Astrocyte (in vitro differentiated cells and primary cell): ENCODE measurements around the gene NUP210. TPM values are rescaled to one million over a fixed set of nuclear protein-coding genes. Genes with fewer than 3 reads are reported as not detected.

Experiments
- DNase-seq: peaks from one replicate; pipeline ENCODE4 v3.0.0-alpha.2; 2010; ENCODE audit warnings: low read depth
- FAIRE-seq: peaks from 2 replicates; lab custom pipeline; 2011; peaks lifted over from hg19 to GRCh38; lab: Jason Lieb, UNC
- H2AFZ ChIP-seq: 2 replicates; pipeline ENCODE4 v1.6.0; 2012; ENCODE audit warnings: low read depth, low read length, inconsistent platforms
- H3K27ac ChIP-seq: 2 replicates; pipeline ENCODE4 v1.5.1; 2011; ENCODE audit warnings: low read depth, low read length, inconsistent platforms
- H3K27me3 ChIP-seq: 2 replicates; pipeline ENCODE4 v1.6.0; 2011; ENCODE audit warnings: low read length, inconsistent platforms; ENCODE audit not compliant: insufficient read depth
- H3K36me3 ChIP-seq: 2 replicates; pipeline ENCODE4 v1.5.1; 2011; ENCODE audit warnings: low read length, inconsistent platforms; ENCODE audit not compliant: insufficient read depth
- H3K4me1 ChIP-seq: 2 replicates; pipeline ENCODE4 v1.5.1; 2011; ENCODE audit warnings: low read length, inconsistent platforms; ENCODE audit not compliant: insufficient read depth
- H3K4me2 ChIP-seq: 2 replicates; pipeline ENCODE4 v1.6.0; 2012; ENCODE audit warnings: low read length, inconsistent platforms
- H3K4me3 ChIP-seq: 2 replicates; pipeline ENCODE4 v1.5.1; 2011; ENCODE audit warnings: low read depth, mild to moderate bottlenecking, low read length, inconsistent platforms; ENCODE audit not compliant: insufficient read depth
- H3K79me2 ChIP-seq: 2 replicates; pipeline ENCODE4 v1.6.0; 2012; ENCODE audit warnings: mild to moderate bottlenecking, low read length, inconsistent platforms; ENCODE audit not compliant: insufficient read depth
- H3K9ac ChIP-seq: 2 replicates; pipeline ENCODE4 v1.6.0; 2012; ENCODE audit warnings: mild to moderate bottlenecking, low read length, inconsistent platforms
- H3K9me3 ChIP-seq: 2 replicates; pipeline ENCODE4 v1.5.1; 2012; ENCODE audit warnings: low read depth, mild to moderate bottlenecking, low read length, inconsistent platforms; ENCODE audit not compliant: insufficient read depth
- H4K20me1 ChIP-seq: 2 replicates; pipeline ENCODE4 v1.6.0; 2012; ENCODE audit warnings: low read length, inconsistent platforms; ENCODE audit not compliant: insufficient read depth
- H3K27ac Mint-ChIP-seq: one replicate; pipeline ENCODE4 v1.8.0; 2021; ENCODE audit warnings: mild to moderate bottlenecking, mixed read lengths; ENCODE audit not compliant: unreplicated experiment
- H3K27me3 Mint-ChIP-seq: one replicate; pipeline ENCODE4 v1.8.0; 2021; ENCODE audit warnings: low read depth, mixed read lengths; ENCODE audit not compliant: unreplicated experiment
- H3K36me3 Mint-ChIP-seq: one replicate; pipeline ENCODE4 v1.8.0; 2021; ENCODE audit warnings: low read depth, mixed read lengths; ENCODE audit not compliant: unreplicated experiment
- H3K4me1 Mint-ChIP-seq: one replicate; pipeline ENCODE4 v1.8.0; 2021; ENCODE audit warnings: low read depth, mixed read lengths; ENCODE audit not compliant: unreplicated experiment
- H3K4me3 Mint-ChIP-seq: one replicate; pipeline ENCODE4 v1.8.0; 2021; ENCODE audit warnings: mild to moderate bottlenecking, moderate library complexity, mixed read lengths; ENCODE audit not compliant: unreplicated experiment
- H3K9me3 Mint-ChIP-seq: one replicate; pipeline ENCODE4 v1.8.0; 2021; ENCODE audit warnings: mild to moderate bottlenecking, mixed read lengths; ENCODE audit not compliant: unreplicated experiment
- CTCF ChIP-seq: IDR thresholded peaks from 2 replicates; pipeline ENCODE4 v1.5.1; 2011; ENCODE audit warnings: low read depth, mild to moderate bottlenecking, inconsistent platforms, low read length, moderate library complexity; ENCODE audit not compliant: insufficient read depth
- EZH2 ChIP-seq: IDR thresholded peaks from 2 replicates; pipeline ENCODE4 v1.6.1; 2012; ENCODE audit warnings: mild to moderate bottlenecking, low read length, inconsistent platforms; ENCODE audit not compliant: insufficient read depth
- total RNA-seq: library from RNA; stranded (reverse); gene quantifications from 2 replicates; pipeline ENCODE4 v1.2.1, GENCODE V29; 2021

Gene NUP210
- total RNA-seq, 1 donor from 2014 or later = 1.2 TPM

- Mint-ChIP-seq H3K4me3 (no peak overlapping the region), H3K36me3 (no peaks in the 10 kb centered on the region), H3K27me3 (peaks cover 32% of the 10 kb centered on the region), H3K27ac (peak overlapping the region; percentile 53), H3K9me3 (no peaks in the 10 kb centered on the region), H3K4me1 (no peaks in the 10 kb centered on the region)
- Histone ChIP-seq H3K36me3 (no peaks in the 10 kb centered on the region), H3K4me1 (no peaks in the 10 kb centered on the region), H3K4me2 (no peak overlapping the region), H3K4me3 (no peak overlapping the region), H2AFZ (no peak overlapping the region), H4K20me1 (no peaks in the 10 kb centered on the region), H3K9ac (no peak overlapping the region), H3K27ac (no peak overlapping the region), H3K79me2 (no peaks in the 10 kb centered on the region), H3K27me3 (no peaks in the 10 kb centered on the region), H3K9me3 (no peaks in the 10 kb centered on the region)
- TF ChIP-seq CTCF (no peak), EZH2 (no peak)
- DNase-seq (no peak), FAIRE-seq (no peak)
These were observed 102.4 kb downstream of the NUP210 start for GRCh38 chr3:13317596-13318320.

GRCh38 chr3:13316603-13317002, 103.5 kb downstream of the NUP210 start:
- Histone ChIP-seq H4K20me1 (no peaks in the 10 kb centered on the region), H3K79me2 (no peaks in the 10 kb centered on the region), H2AFZ (no peak overlapping the region), H3K4me3 (no peak overlapping the region), H3K9me3 (no peaks in the 10 kb centered on the region), H3K27me3 (no peaks in the 10 kb centered on the region), H3K4me1 (no peaks in the 10 kb centered on the region), H3K36me3 (no peaks in the 10 kb centered on the region), H3K27ac (no peak overlapping the region), H3K4me2 (no peak overlapping the region), H3K9ac (no peak overlapping the region)
- H3K36me3 Mint-ChIP-seq = no peaks in the 10 kb centered on the region
- H3K27ac Mint-ChIP-seq = no peak overlapping the region
- no peaks in the 10 kb centered on the region for H3K4me1 Mint-ChIP-seq
- FAIRE-seq = no peak
- DNase-seq = no peak
- H3K9me3 Mint-ChIP-seq = no peaks in the 10 kb centered on the region
- TF ChIP-seq CTCF (no peak), EZH2 (no peak)
- H3K4me3 Mint-ChIP-seq = no peak overlapping the region
- H3K27me3 Mint-ChIP-seq = peaks cover 22% of the 10 kb centered on the region

GRCh38 chr3:13314877-13315276, 105.2 kb downstream of the NUP210 start:
- Histone ChIP-seq H3K9ac (no peak overlapping the region), H3K4me2 (no peak overlapping the region), H3K36me3 (no peaks in the 10 kb centered on the region), H2AFZ (no peak overlapping the region), H3K27me3 (no peaks in the 10 kb centered on the region), H4K20me1 (no peaks in the 10 kb centered on the region), H3K9me3 (no peaks in the 10 kb centered on the region), H3K4me1 (no peaks in the 10 kb centered on the region), H3K4me3 (no peak overlapping the region), H3K27ac (no peak overlapping the region), H3K79me2 (no peaks in the 10 kb centered on the region)
- Mint-ChIP-seq H3K9me3 (no peaks in the 10 kb centered on the region), H3K4me3 (no peak overlapping the region), H3K36me3 (no peaks in the 10 kb centered on the region), H3K27ac (no peak overlapping the region), H3K27me3 (peaks cover 19% of the 10 kb centered on the region), H3K4me1 (no peaks in the 10 kb centered on the region)
- TF ChIP-seq CTCF = no peak
- no peak for TF ChIP-seq EZH2
- FAIRE-seq = no peak
- DNase-seq = no peak
